NCI-H2107 treated with DMSO at 0.1 percent for 48 hours (cell line): ENCODE results near the gene LCNL1.

Source experiments
- DNase-seq: peaks from one replicate; lab custom pipeline; 2025; ENCODE audit not compliant: unreplicated experiment; lab: John Stamatoyannopoulos, UW

LCNL1 gene

DNA sequence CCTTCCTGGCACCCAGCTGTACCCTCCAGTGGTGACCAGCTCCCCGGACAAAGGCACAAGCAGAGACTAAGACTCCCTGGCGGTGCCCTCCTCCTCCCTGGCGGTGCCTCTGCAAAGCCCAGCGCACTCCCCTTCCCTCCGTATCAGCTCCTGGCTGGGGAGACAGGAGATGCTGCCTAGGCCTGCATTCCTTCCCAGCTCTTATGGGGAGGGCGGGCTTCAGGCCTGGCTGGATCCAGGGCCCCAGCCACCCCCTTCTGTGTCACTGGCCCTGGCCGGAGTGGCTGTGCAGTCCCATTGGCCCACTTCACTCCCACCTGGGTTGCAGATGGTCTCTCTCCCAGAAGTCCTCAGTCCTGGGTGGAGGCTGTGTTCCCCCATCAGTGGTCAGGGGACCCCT lies 24.3 kb upstream of the LCNL1 start:
- no peak for DNase-seq

- no peak for DNase-seq
Measured at GRCh38 chr9:136958898-136959850, 23.6 kb upstream of the LCNL1 start.

GRCh38 chr9:136960212-136960937 lies 22.4 kb upstream of the LCNL1 start:
- no peak for DNase-seq

GRCh38 chr9:136960938-136961275 lies 21.9 kb upstream of the LCNL1 start:
- no peak for DNase-seq

GRCh38 chr9:136961279-136962065 lies 21.3 kb upstream of the LCNL1 start:
- no peak for DNase-seq

DNA sequence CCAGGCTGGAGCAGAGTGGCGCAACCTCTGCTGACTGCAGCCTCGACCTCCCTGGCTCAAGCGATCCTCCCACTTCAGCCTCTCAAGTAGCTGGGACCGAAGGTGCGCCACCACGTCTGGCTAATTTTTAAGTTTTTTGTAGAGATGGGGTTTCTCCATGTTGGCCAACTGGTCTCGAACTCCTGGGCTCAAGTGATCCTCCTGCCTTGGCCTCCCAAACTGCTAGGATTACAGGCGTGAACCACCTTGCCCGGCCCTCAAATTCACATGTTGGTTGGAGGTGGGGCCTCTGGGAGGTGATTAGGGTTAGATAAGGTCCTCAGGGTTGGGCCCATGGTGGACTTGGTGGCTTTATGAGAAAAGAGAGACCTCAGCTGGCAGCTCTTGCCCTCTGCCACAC lies 20.6 kb upstream of the LCNL1 start:
- no peak for DNase-seq

- no peak for DNase-seq
Measured at GRCh38 chr9:136962701-136963248, 20.0 kb upstream of the LCNL1 start.

- DNase-seq, result no peak
Measured at GRCh38 chr9:136963341-136963740, 19.5 kb upstream of the LCNL1 start.

GRCh38 chr9:136963751-136964150 lies 19.0 kb upstream of the LCNL1 start:
- DNase-seq, result no peak

DNA sequence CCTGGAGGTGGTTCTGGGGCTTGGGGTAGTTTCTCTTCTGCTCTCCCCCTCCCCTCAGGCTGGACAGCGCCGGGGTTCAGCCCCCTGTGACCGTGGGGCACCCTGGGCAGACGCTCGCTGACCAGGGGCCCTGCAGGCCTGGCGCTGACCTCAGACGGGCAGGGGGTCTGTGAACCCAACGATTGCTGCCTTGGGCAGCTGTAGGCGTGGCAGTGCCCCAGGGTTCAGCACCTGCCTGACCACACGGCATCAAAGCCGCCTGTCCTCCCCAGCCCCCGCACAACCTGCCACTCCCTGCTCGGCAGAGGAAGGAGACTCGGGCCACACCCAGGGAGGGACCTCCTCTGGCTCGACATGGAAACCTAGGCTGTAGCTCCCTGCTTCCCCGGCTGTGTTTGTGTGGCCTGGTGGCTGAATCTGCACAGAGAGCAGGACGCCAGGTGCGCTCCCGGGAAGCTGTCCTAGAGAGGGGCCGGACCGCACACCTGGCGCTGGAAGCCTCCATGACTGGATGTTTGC lies 18.6 kb upstream of the LCNL1 start:
- peak; percentile 45 for DNase-seq

DNA sequence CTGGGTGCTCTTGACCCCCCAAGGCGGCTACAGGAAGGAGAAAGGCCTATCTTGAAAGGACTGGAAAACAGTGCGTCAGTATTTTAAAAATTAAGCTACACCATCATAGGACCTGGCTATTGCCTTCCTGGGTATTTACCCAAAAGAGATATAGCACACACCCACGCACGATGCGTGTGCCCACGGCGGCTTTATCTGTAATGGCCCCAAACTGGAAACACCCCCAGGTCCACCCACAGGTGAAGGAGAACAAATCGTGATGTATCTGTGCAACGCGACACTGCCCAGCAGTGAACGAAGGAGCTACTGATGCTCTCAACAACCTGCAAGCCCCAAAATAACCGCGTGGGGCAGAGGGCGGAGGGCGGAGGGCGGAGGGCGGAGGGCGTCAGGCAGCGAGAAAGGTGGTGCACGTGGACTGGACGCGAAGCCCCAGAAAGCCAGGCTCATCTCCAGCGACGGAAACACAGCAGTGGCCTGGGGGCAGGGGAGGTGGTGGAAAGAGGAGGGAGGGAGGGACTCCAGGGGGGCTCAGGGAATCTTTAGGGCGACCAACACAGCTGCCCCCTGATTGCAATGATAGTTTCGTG lies 17.9 kb upstream of the LCNL1 start:
- DNase-seq, result no peak

- DNase-seq, result no peak
Measured at GRCh38 chr9:136965771-136966484, 16.9 kb upstream of the LCNL1 start.

- DNase-seq, result no peak
Measured at GRCh38 chr9:136968333-136969127, 14.3 kb upstream of the LCNL1 start.

GRCh38 chr9:136969150-136969549 lies 13.6 kb upstream of the LCNL1 start:
- no peak for DNase-seq

DNA sequence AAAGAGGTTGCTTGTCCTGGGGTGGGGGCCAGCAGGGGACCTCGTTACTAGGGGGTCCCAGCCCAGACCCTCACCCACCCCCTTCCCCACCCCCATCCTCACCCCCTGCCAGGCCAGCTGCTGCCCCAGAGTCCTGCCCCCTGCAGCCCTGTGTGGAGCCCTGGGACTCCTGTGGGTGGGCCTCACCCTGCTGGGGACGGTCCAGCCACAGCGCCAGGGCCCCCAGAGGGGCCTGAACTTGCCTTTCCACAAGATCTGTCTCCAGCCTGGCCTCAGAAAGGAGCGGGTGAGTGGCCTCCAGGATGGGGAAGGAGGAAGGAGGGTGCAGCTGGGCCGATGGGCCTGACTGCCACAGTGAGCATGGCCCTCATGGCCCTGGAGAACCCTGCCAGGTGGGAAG lies 13.0 kb upstream of the LCNL1 start:
- no peak for DNase-seq

DNA sequence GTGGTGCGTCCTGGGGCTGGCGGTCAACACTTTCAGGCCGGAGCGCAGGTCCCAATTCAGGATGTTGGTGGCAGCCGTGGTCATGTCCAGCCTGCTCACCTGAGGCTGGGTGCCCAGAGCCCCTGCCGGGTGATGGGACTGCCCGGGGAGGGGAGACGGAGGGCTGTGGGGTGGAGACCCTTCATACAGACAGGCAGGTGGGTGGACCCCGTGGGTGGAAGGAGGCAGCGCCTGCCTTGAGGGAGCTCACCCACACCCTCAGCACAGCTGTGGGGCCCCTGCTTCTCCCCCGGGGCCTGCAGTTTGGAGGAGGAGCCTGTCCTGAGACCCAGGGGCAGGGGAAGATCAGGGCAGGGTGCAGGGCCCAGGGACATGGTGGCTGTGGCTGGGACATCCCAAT lies 12.4 kb upstream of the LCNL1 start:
- no peak for DNase-seq

- no peak for DNase-seq
Measured at GRCh38 chr9:136971746-136972145, 11.0 kb upstream of the LCNL1 start.

DNA sequence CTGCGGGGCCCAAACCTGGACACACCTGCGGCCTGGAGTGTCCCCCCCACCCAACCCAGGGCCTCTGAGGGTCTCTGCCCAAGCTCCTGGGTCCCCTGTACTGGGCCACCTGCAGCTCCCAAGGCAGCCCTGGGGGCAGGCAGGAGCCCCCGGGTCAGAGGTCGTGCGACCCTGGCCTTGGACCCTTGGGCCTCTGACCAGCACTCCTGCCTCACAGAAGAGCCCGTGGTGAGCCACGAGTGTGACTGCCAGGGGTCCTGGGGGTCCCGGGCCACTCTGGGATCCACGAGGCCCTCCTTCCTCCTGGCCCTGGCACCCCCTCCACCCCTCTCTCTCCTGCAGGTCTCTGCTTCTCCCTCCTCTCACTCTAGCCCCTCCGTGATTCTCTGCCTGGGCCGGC lies 10.5 kb upstream of the LCNL1 start:
- DNase-seq, result no peak

- DNase-seq, result no peak
Measured at GRCh38 chr9:136972743-136973142, 10.1 kb upstream of the LCNL1 start.
